GM19467 (cell line): ENCODE measurements around the gene FLT1.

Source experiments
- ATAC-seq: cut with Tn5 transposase; IDR thresholded peaks from one replicate; pipeline ENCODE4 v1.9.1; 2021; ENCODE audit warnings: mild to moderate bottlenecking, moderate library complexity; ENCODE audit not compliant: unreplicated experiment

FLT1 gene

GRCh38 chr13:28529836-28530235 is 34.9 kb upstream of the FLT1 start:
- no peak for ATAC-seq

- no peak for ATAC-seq
Observed at GRCh38 chr13:28528848-28529247, 33.9 kb upstream of the FLT1 start.

- ATAC-seq = no peak
Observed at GRCh38 chr13:28528388-28528787, 33.5 kb upstream of the FLT1 start.

- no peak for ATAC-seq
Observed at GRCh38 chr13:28527629-28528028, 32.7 kb upstream of the FLT1 start.

GRCh38 chr13:28526876-28527275 is 31.9 kb upstream of the FLT1 start:
- no peak for ATAC-seq

GRCh38 chr13:28522871-28523270 is 27.9 kb upstream of the FLT1 start:
- ATAC-seq = no peak

GRCh38 chr13:28513745-28514144 is 18.8 kb upstream of the FLT1 start:
- ATAC-seq = no peak

- no peak for ATAC-seq
Observed at GRCh38 chr13:28510542-28510941, 15.6 kb upstream of the FLT1 start.

- ATAC-seq = no peak
Observed at GRCh38 chr13:28510066-28510465, 15.1 kb upstream of the FLT1 start.

GRCh38 chr13:28505543-28506135 is 10.7 kb upstream of the FLT1 start:
- ATAC-seq = no peak

GRCh38 chr13:28503182-28503967 is 8.4 kb upstream of the FLT1 start:
- ATAC-seq = no peak

- no peak for ATAC-seq
Observed at GRCh38 chr13:28501547-28501946, 6.6 kb upstream of the FLT1 start.

GRCh38 chr13:28499609-28500008 is 4.7 kb upstream of the FLT1 start:
- ATAC-seq = no peak

GRCh38 chr13:28498481-28499115 is 3.7 kb upstream of the FLT1 start:
- no peak for ATAC-seq

- ATAC-seq = no peak
Observed at GRCh38 chr13:28497143-28497876, 2.4 kb upstream of the FLT1 start.

- ATAC-seq = no peak
Observed at GRCh38 chr13:28496188-28496564, 1.2 kb upstream of the FLT1 start.

- no peak for ATAC-seq
Observed at GRCh38 chr13:28495538-28496187, 735 bp upstream of the FLT1 start.

GRCh38 chr13:28494504-28494777 is 487 bp downstream of the FLT1 start:
- ATAC-seq = no peak

- ATAC-seq = no peak
Observed at GRCh38 chr13:28493740-28494503, 1.0 kb downstream of the FLT1 start.

GRCh38 chr13:28492569-28493367 is 2.2 kb downstream of the FLT1 start:
- no peak for ATAC-seq
